NCI-H187 treated with DMSO at 0.1 percent for 48 hours (cell line): Measurements from ENCODE around the gene EWSR1.

Source experiments
- DNase-seq: peaks from one replicate; lab custom pipeline; 2025; lab: John Stamatoyannopoulos, UW

The EWSR1 gene

GRCh38 chr22:29317827-29318454, 49.9 kb downstream of the EWSR1 start:
- no peak for DNase-seq

GRCh38 chr22:29319072-29319471, 51.0 kb downstream of the EWSR1 start:
- DNase-seq = no peak

- DNase-seq = no peak
Measured at GRCh38 chr22:29320546-29320945, 52.5 kb downstream of the EWSR1 start.

GRCh38 chr22:29323641-29324040, 55.6 kb downstream of the EWSR1 start:
- no peak for DNase-seq

GRCh38 chr22:29325356-29325755, 57.3 kb downstream of the EWSR1 start:
- DNase-seq = no peak

- DNase-seq = no peak
Measured at GRCh38 chr22:29325785-29326315, 57.8 kb downstream of the EWSR1 start.

GRCh38 chr22:29326481-29326880, 58.4 kb downstream of the EWSR1 start:
- no peak for DNase-seq

- DNase-seq = no peak
Measured at GRCh38 chr22:29327089-29327764, 59.2 kb downstream of the EWSR1 start.

GRCh38 chr22:29328055-29328454, 60.0 kb downstream of the EWSR1 start:
- DNase-seq = no peak

- no peak for DNase-seq
Measured at GRCh38 chr22:29328566-29329500, 60.8 kb downstream of the EWSR1 start.

GRCh38 chr22:29329581-29329980, 61.5 kb downstream of the EWSR1 start:
- DNase-seq = no peak

- DNase-seq = no peak
Measured at GRCh38 chr22:29330291-29330690, 62.2 kb downstream of the EWSR1 start.

- DNase-seq = peak; percentile 92
Measured at GRCh38 chr22:29330753-29331152, 62.7 kb downstream of the EWSR1 start.

- DNase-seq = no peak
Measured at GRCh38 chr22:29331213-29331612, 63.1 kb downstream of the EWSR1 start.

- DNase-seq = no peak
Measured at GRCh38 chr22:29331658-29332300, 63.7 kb downstream of the EWSR1 start.

- no peak for DNase-seq
Measured at GRCh38 chr22:29332886-29333496, 64.9 kb downstream of the EWSR1 start.

GRCh38 chr22:29334148-29334547, 66.1 kb downstream of the EWSR1 start:
- DNase-seq = no peak

GRCh38 chr22:29334696-29335344, 66.8 kb downstream of the EWSR1 start:
- DNase-seq = no peak

GRCh38 chr22:29335656-29336055, 67.6 kb downstream of the EWSR1 start:
- DNase-seq = no peak

GRCh38 chr22:29336751-29337490, 68.9 kb downstream of the EWSR1 start:
- no peak for DNase-seq
